HuH-7 (cell line): ENCODE results near the gene CPNE5.
"Not testable (repeated sequence)": the region's sequence is repeated elsewhere in the genome, so short reads cannot be mapped to it uniquely, and the experiment has no call there.

Source experiments
- DNase-seq: peaks from one replicate; pipeline ENCODE4 v3.0.0; 2011; ENCODE audit warnings: low spot score

CPNE5 gene

DNA sequence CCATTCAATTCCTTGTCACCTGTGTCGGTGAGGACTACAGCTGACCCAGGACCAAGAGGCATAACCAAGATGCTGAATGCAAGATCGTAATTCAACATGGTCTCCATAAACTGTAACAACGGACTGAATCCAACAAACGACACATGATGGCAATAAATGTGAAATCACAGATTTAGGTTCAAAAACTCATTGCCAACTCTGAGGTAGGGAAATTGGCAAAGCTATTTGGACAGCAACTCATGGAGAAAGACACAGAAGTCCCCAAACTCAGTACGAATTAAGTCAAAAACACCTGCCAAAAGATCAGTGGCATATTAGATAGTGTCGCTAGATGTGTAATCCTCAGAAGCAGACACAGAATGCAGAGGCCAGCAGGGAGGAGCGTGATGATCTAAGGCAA lies 25.0 kb downstream of the CPNE5 start:
- no peak for DNase-seq

DNA sequence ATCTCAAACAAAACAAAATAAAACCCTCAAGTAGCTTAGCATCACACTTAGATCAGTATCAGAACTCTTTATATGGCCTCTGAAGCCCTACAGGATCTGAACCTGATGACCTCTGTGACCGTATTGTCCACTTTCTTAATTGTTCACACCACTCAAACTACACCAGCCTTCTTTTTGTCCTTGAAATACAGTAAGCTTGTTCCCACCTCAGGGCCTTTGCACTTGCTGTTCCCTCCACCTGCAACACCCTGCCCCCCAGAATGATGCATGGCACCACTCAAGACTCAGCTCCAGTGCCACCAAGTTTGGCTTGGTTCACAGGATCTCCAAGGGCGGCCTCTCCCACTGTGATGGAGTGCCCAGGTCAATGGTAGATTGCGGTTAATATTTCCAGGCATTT lies 25.7 kb downstream of the CPNE5 start:
- no peak for DNase-seq

DNA sequence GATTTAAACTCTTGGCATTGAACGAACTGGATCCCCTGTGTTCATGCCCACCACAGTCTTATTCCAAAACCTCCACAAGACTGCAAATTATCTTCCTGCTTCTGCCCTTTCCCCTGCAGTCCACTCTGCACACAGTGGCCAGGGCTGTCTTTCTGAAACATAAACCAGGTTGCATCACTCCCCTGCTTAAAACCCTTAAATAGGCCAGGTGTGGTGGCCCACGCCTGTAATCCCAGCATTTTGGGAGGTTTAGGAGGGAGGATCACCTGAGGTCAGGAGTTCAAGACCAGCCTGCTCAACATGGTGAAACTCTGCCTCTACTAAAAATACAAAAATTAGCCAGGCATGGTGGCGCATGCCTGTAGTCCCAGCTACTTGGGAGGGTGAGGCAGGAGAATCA lies 26.2 kb downstream of the CPNE5 start:
- DNase-seq = not testable (repeated sequence)

DNA sequence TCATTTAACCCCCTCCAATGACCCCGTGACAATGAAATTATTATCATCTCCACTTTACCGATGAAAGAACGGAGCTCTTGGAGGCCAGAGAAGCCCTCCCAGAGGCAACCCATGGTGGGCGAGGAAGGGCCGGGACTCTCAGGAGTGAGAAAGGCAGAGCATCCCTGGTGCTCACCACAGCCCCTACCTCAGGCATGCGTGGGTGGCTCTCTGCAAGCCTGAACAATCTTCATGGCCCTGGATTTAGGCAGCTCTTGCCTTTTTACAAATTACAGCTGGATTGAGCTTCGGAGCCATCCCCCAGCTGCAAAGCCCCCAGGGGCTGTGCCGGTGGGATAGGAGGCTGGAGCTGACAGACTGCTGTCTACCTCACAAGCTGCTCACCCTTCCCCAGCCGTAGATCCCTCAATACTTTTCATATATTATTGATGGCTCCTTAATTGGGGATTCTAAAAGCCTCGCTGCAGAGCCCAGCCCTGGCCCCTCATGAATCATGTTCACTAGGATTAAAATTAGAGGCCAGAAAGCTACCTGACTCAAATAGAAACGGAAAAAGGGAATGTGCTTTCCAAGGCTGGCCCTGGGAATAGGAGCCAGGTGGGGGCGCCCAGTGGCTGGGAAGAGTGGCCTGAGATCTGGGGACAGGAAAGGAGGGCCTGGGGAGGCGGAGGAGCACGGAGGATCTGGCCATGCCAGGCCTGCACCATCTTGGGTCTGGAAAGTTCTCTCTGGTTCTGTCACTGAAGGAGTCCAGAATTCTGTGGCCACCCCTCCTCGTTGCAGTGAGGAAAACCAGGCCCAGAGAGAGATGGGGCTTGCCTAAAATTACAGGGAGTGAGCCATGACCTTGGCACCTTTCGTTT lies 29.1 kb downstream of the CPNE5 start:
- DNase-seq = peak; percentile 22

DNA sequence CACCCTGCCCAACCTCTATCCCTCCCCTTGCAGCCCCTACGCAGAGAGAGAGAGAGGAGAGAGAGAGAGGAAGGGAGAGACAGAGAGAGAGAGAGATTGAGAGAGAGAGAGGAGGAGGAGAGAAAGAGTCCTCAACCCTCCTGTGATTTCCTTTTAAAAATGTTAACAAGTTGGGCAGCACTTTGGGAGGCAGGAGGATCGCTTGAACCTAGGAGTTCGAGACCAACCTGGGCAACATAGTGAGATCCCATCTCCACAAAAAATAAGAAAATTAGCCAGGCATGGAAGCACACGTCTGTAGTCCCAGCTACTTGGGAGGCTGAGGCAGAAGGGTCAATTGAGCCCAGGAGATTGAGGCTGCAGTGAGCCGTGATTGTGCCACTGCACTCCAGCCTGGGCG lies 30.1 kb downstream of the CPNE5 start:
- no peak for DNase-seq

DNA sequence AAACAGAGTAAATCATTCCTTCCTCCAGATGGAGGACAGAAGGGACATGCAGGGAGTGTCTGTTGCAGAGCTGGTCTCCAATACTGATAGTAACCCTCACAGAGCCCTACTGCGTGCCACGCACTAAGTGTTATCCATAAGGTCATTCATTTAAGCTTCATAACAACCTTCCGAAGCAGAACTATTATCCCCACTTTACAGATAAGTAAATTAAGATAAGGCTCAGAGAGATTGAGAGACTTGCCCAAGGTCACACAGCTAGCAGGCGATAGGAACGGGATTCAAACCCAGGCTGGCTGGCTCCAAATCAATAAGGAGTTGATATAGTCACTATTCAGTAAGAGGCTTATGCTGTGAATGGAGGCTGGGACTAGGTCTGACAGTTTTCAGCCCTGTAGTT lies 30.6 kb downstream of the CPNE5 start:
- DNase-seq = no peak

DNA sequence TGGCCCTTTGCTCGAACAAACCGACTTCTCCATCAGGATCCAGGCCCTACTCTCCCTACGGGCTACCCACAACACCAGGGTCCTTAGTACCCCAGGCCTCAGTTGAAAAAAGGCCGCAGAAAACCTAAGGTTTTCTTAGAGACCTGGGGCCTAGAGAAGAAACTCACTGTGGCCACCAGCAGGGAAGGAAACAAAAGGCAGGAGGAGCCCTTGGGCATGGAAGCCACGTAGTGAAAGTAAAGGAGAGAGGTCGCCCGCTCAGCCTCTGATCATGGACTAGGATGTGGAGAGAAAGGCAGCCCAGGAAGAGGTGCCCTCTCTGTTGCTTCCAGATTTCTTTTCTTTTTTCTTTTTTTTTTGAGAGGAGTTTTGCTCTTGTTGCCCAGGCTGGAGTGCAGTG lies 31.5 kb downstream of the CPNE5 start:
- DNase-seq = no peak

DNA sequence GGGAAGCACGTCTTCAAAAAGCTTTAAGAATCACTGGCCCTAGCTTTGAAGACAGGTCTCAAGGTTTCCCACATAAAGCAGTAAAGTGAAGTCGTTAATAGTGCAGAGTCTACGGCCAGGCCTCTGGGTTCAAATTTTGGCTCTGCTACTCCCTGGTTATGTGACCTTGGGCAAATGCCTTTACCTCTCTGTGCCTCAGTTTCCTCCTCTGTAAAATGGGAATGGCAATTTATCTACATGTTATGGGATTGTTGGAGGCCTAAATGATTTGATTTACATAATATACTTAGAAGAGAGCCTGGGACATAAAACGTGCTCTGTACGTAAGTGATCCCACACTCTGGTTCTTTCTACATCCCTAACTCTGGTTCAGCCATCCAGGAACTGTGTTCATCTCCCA lies 32.1 kb downstream of the CPNE5 start:
- no peak for DNase-seq

DNA sequence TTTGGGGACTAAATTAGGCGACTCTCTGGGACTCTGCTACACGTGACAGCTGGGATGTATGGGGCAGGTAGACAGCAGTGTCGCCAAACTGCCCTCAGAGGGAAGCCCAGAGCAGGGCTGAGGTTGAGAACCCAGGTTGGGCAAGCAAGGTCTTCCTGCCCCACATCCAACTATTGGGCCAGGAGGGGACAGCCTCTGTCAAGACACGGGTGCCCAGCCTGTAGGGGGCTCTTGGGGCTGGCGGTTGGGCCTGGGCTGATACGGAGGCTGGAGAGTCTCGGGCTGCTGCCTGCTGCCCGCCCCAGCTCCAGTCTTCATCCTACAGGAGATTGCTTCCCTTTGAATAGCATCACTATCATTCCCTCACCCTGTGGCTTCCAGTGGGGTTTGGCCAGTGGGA lies 33.3 kb downstream of the CPNE5 start:
- DNase-seq = no peak

DNA sequence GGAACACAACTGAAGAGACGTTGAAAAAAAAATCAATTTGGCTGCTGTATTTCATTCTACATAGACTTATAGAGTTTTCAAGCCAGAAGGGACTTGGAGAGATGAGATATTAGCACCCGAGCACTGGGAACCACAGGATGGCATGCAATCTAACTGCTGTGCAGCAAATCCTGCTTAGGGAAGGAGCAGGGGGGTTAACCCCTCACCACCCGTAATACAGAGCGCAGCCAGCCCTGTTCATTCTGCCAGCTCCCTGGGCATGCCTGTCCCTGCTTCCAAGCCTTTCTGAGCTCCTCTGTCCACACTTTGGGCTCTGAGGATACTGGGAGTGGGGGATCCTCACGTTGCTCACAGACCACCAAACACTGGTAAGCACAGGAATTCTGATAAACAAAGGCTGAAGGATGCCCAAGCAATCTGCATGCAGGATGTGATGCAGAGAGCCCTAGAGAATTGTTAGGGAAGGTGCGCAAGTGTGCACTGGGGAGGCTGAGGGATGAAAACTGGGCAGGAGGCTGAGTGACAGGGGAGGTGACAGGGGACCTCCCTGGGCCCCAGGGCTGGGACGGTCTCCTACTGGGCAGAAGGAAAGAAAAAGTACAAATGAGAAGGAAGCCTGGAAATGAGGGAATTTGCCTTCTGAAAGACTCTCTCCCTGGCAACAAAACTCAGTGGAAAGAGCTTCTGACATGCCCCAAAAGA lies 34.0 kb downstream of the CPNE5 start:
- no peak for DNase-seq

DNA sequence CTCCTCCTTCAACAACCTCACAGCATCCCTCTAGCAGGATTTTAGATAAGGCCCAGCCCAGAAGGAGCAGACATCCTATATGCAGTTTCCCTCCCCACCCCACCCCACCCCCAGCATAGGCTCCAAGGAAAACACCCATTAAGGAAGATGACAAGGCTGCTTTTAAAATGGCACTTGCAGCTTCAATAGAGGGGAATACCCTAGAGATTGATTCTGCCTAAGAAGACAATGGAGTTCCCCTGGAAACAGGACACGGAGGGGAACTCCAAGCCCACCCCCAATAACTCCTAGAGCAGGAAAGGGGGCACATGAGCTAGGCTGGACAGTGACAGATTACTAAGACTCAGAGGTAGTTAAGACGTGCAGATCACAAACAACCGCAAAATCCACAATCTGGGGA lies 34.7 kb downstream of the CPNE5 start:
- DNase-seq = no peak

DNA sequence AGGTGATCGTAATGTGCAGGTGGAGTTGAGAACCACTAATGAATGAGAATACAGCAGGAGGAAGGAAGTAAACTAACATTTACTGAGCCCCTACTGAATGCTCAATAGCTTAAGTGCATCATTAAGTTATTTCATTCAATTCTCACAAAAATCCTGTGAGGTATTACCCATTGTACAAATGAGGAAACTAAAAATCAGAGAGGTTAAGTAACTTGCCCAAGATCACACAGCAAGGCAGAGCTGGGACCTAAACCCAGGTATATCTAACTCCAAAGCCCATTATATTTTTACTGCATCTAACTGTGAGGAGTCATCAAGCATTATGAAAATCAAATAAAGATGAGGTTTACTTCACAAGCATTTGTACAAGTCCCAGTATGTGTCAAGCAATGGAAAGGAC lies 35.3 kb downstream of the CPNE5 start:
- DNase-seq = no peak

DNA sequence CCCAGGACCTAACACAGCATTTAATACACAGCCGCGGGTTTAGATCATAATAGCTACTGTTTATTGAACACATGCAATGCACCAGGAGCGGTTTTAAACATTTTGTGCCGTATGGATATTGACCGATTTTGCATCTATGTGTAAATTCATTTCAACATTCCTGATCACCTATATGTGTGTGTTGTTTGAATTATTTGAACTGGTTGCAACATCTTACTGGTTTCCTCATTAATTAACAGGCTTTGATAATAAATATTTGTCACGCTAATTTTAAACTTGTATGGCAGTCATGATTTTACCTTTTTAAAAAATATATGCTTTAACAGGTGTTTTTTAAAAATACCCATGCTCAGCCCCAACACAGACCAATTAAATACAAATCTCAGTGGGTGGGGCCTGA lies 35.8 kb downstream of the CPNE5 start:
- no peak for DNase-seq

DNA sequence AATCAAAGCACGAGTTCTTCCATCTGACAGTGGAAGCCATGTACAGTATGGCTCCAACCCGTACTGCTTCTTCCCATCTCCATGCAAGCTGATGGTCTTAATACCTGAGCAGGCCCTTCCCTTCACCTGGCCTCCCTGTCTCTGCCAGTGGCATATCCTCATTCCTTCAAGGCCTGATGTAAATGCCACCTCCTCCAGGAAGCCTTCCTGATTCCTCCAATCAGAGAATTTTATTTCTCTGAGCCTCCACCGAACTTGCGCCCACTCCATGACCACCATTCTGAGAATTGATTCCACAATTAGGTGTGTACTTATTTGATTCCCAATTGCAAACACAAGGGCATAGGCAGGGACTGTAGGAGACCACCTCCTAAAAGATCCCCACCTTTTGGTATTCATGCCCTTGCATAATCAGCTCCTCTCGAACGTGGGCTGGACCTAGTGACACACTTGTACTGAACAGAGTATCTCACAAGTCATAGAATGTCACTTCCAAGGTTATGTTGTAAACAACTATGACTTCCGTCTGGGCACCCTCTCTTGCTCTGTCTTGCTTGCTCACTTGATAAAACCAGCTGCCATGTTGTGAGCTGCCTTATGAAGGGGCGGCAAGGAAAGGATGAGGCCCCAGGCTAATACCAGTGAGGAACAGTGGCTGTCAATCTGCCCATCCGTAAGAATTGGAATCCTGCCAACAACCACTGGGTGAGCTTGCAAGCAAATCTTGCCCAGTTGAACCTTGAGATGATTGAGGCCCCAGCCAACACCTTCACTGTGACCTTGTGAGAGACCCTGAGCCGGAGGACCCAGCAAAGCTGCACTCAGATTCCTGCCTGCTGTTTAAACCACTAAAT lies 38.8 kb downstream of the CPNE5 start:
- DNase-seq = no peak

DNA sequence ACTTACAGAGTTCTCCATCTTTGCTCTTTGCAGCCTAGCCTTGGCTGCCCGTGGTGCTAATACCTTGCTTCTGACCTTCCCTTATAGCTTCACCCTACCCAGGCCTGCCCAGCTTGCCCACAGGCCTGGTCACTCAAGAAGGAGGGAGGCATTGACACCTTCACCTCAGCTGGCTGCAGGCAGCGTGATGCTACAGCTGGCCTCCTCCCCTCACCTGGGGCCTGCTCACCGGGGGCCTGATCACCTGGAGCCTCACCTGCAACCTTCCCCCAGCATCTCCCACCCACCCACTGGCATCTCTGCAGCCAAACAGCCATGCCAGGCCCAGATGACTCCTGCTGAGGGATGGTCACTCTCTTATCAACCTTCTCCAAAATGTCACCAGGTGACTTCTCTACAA lies 40.4 kb downstream of the CPNE5 start:
- no peak for DNase-seq

DNA sequence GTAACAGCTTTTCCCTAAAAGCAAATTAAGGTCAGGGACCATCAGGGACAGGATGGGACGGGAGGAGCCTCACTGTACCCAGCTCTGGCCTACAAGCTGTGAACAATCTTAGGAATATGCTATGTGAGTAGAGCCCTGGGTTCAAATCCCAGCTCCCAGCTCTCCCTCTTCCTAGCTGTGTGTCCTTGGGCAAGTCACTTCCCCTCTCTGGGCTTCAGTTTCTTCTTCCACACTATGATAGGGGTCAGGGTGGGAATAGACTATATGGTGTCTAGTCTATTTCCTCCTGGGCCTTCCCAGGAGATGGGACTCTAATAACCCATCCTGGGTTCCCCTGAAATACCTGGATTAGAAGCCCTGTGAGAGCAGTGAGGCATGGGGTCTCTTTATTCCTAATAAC lies 41.6 kb downstream of the CPNE5 start:
- DNase-seq = no peak

DNA sequence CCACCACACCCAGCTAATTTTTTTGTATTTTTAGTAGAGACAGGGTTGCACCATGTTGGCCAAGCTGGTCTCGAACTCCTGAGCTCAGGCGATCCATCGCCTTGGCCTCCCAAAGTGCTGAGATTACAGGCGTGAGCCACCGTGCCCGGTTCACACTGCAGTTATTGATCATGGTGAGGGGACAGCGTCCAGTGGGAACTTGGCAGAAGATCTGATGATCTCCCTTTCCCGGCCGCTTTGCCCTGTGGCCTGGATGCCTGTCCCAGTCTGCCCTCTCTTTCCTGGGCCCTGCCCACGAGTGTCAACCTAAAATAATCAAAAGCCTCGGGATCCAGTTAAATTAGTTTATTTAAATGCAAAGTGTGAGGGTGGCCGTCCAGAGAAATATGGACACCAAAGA lies 42.2 kb downstream of the CPNE5 start:
- no peak for DNase-seq

DNA sequence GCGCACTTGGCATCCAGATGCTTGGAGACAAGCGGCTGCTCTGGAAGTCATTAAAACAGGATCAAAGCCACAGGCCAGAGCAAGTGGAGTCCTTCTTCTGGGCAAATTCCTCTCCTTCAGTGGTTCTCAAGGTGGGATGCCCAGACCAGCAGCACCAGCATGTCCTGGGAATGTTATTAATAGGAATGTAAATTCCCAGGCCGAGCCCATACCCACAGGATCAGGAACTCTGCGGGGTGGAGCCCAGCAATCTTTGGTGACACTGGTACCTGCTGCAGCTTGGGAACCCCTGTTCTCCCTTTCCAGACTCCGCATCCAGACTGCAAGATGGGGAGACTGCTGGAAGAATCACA lies 44.6 kb downstream of the CPNE5 start:
- no peak for DNase-seq

DNA sequence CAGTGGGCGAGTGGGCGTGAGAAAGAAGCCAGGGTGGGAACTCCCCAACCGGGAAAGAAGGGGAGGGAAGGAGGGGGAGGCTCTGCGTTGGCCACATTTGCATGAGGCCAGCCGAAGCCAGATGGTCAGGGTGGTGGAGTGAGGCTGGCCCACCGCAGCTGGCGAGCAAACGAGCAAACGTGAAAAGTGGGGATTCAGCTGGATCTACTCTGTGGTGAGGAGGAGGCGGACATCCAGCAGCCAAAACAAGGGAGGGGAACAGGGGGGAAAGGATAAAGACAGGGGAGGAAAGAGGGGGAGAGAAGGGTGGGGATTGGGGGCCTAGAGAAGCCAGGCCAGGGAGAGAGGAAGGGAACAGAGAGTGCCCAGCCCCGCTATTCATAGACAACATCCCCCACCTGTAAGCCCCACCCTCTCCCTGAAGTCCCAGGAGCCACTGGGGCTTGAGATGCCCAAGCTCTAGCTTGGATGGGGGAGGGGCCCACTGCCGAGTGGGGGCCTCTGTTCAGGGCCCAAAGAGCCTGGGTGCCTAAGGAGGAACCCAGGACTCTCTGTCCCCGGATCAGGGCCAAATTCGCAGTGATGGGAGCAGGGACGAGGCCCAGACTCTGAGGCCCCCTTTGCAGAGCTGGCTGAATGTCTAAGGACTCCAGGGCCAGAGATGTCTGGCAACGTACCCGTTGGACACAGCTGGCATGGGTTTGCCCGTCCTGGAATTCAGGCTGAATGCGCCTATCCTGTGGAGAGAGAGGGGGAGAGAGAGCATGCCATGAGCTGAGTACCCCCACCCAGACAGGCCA lies 45.1 kb downstream of the CPNE5 start:
- no peak for DNase-seq

DNA sequence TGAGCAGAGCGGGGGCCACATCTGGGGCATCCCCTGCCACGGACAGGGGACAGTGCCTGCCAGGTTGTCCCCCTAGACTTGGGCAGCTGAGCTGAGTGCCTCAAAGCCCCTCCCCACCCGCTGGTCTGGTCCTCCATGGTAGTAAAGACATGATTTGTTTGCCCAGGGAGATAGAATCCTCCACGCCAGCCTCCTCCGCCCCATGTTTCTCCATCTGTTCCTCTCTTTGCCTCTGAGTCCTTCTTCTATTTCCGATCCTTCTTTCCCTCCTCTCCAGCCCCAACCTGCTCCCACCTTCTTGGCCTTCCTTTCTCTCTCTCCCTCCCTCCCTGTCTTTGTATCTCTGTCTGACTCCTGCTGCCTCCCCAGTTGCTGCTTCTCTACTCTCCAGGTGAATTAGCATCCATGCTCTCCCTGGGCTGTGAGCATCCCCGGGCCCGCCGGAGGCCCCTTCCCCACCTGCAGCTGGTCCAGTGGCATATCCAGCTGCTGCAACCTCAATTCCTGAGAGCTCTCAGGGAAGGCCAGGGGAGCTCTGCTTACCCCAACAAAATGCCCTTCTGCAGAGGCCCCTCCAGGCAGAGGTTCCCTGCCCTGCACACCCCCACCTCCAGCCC lies 45.8 kb downstream of the CPNE5 start:
- no peak for DNase-seq

DNA sequence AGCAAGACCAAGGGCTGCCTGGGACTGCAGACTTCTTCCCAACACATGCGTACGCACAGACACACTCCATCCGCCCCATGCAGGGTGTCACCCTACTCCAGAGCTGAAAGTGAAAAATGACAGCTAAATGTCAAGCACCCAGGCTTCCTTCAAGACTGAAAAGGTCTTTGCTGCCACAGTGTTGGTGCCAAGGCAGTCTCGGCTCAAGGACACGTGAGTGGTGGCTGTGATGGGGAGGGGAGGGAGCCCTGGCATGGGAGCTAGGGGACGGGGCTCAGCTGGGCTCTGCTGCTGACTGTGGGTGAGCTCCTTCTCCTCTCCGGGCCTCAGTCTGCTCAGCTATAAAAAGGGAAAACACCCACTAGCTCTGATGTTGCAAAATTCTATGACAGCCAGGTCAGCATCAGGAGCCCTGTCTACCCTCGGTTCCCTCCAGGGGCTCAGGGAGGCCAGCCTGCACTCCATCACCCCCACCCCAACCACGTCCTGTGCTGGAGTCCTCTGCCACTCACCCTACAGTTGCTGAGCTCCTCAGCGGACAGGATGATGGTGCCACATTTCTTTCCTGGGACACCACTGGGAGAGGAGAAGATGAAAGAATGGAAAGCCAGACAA lies 47.6 kb downstream of the CPNE5 start:
- DNase-seq = no peak
